A204.1 (cell line): ENCODE measurements around the gene KIF26B.
"Not testable (repeated sequence)": the region's sequence is repeated elsewhere in the genome, so short reads cannot be mapped to it uniquely, and the experiment has no call there.

Source experiments
- FAIRE-seq: peaks from 2 replicates; lab custom pipeline; 2012; peaks lifted over from hg19 to GRCh38; lab: Jason Lieb, UNC

KIF26B gene

GRCh38 chr1:245704765-245705164 is 550.0 kb downstream of the KIF26B start:
- FAIRE-seq = no peak

- no peak for FAIRE-seq
Observed at GRCh38 chr1:245707941-245708340, 553.2 kb downstream of the KIF26B start.

- FAIRE-seq = no peak
Observed at GRCh38 chr1:245710961-245711903, 556.4 kb downstream of the KIF26B start.

GRCh38 chr1:245714027-245714426 is 559.2 kb downstream of the KIF26B start:
- not testable (repeated sequence) for FAIRE-seq

- no peak for FAIRE-seq
Observed at GRCh38 chr1:245715291-245715701, 560.5 kb downstream of the KIF26B start.

GRCh38 chr1:245715970-245716369 is 561.2 kb downstream of the KIF26B start:
- no peak for FAIRE-seq

GRCh38 chr1:245716561-245716960 is 561.8 kb downstream of the KIF26B start:
- no peak for FAIRE-seq

- no peak for FAIRE-seq
Observed at GRCh38 chr1:245717611-245718010, 562.8 kb downstream of the KIF26B start.

GRCh38 chr1:245718123-245718522 is 563.3 kb downstream of the KIF26B start:
- FAIRE-seq = no peak

- FAIRE-seq = no peak
Observed at GRCh38 chr1:245718951-245719350, 564.2 kb downstream of the KIF26B start.

GRCh38 chr1:245721488-245721887 is 566.7 kb downstream of the KIF26B start:
- no peak for FAIRE-seq

GRCh38 chr1:245728035-245728434 is 573.2 kb downstream of the KIF26B start:
- FAIRE-seq = not testable (repeated sequence)

GRCh38 chr1:245730801-245731200 is 576.0 kb downstream of the KIF26B start:
- no peak for FAIRE-seq

GRCh38 chr1:245740336-245740735 is 585.6 kb downstream of the KIF26B start:
- FAIRE-seq = not testable (repeated sequence)

GRCh38 chr1:245742896-245743295 is 588.1 kb downstream of the KIF26B start:
- FAIRE-seq = no peak

- no peak for FAIRE-seq
Observed at GRCh38 chr1:245748240-245748639, 593.5 kb downstream of the KIF26B start.

- FAIRE-seq = no peak
Observed at GRCh38 chr1:245748646-245749045, 593.9 kb downstream of the KIF26B start.

- no peak for FAIRE-seq
Observed at GRCh38 chr1:245749053-245749452, 594.3 kb downstream of the KIF26B start.

GRCh38 chr1:245750261-245750660 is 595.5 kb downstream of the KIF26B start:
- no peak for FAIRE-seq

GRCh38 chr1:245751116-245751515 is 596.3 kb downstream of the KIF26B start:
- FAIRE-seq = no peak

GRCh38 chr1:245751726-245752470 is 597.1 kb downstream of the KIF26B start:
- no peak for FAIRE-seq

- no peak for FAIRE-seq
Observed at GRCh38 chr1:245752561-245752960, 597.8 kb downstream of the KIF26B start.

- no peak for FAIRE-seq
Observed at GRCh38 chr1:245753807-245754206, 599.0 kb downstream of the KIF26B start.
